ENCODE results near the gene CRACR2A.

Gene CRACR2A

GRCh38 chr12:3677609-3678008 lies 75.3 kb downstream of the CRACR2A start:
- TF ChIP-seq MAX (IDR thresholded peaks at IDR 0.05; ENCODE audit: low read depth, low read length) (no peak), MYC (IDR thresholded peaks at IDR 0.05; ENCODE audit: low read depth, low read length) (no peak), CTCF (IDR thresholded peaks at IDR 0.05; ENCODE audit: low read depth, low read length) (no peak), POLR2A (IDR thresholded peaks at IDR 0.05; ENCODE audit: extremely low read depth, insufficient read length) (no peak)
- H3K4me3 ChIP-seq (ENCODE audit: low read depth, low read length), result no peak overlapping the region
- no peak for DNase-seq (ENCODE audit: low read depth)

GRCh38 chr12:3673981-3674708 lies 78.8 kb downstream of the CRACR2A start:
- no peak overlapping the region for H3K4me3 ChIP-seq (ENCODE audit: low read depth, low read length)
- TF ChIP-seq MYC (IDR thresholded peaks at IDR 0.05; ENCODE audit: low read depth, low read length) (no peak), CTCF (IDR thresholded peaks at IDR 0.05; ENCODE audit: low read depth, low read length) (no peak), POLR2A (IDR thresholded peaks at IDR 0.05; ENCODE audit: extremely low read depth, insufficient read length) (no peak), MAX (IDR thresholded peaks at IDR 0.05; ENCODE audit: low read depth, low read length) (no peak)
- no peak for DNase-seq (ENCODE audit: low read depth)

GRCh38 chr12:3672113-3672509 lies 80.8 kb downstream of the CRACR2A start:
- TF ChIP-seq MAX (IDR thresholded peaks at IDR 0.05; ENCODE audit: low read depth, low read length) (no peak), MYC (IDR thresholded peaks at IDR 0.05; ENCODE audit: low read depth, low read length) (no peak), POLR2A (IDR thresholded peaks at IDR 0.05; ENCODE audit: extremely low read depth, insufficient read length) (no peak), CTCF (IDR thresholded peaks at IDR 0.05; ENCODE audit: low read depth, low read length) (no peak)
- H3K4me3 ChIP-seq (ENCODE audit: low read depth, low read length), result no peak overlapping the region
- no peak for DNase-seq (ENCODE audit: low read depth)

GRCh38 chr12:3671330-3672112 lies 81.4 kb downstream of the CRACR2A start:
- TF ChIP-seq MYC (IDR thresholded peaks at IDR 0.05; ENCODE audit: low read depth, low read length), result no peak
- TF ChIP-seq POLR2A (IDR thresholded peaks at IDR 0.05; ENCODE audit: extremely low read depth, insufficient read length), result no peak
- TF ChIP-seq MAX (IDR thresholded peaks at IDR 0.05; ENCODE audit: low read depth, low read length), result no peak
- no peak for TF ChIP-seq CTCF (IDR thresholded peaks at IDR 0.05; ENCODE audit: low read depth, low read length)
- no peak overlapping the region for H3K4me3 ChIP-seq (ENCODE audit: low read depth, low read length)
- DNase-seq (ENCODE audit: low read depth), result no peak

GRCh38 chr12:3670083-3670620 lies 82.8 kb downstream of the CRACR2A start:
- H3K4me3 ChIP-seq (ENCODE audit: low read depth, low read length), result no peak overlapping the region
- no peak for TF ChIP-seq MAX (IDR thresholded peaks at IDR 0.05; ENCODE audit: low read depth, low read length)
- no peak for TF ChIP-seq MYC (IDR thresholded peaks at IDR 0.05; ENCODE audit: low read depth, low read length)
- no peak for TF ChIP-seq CTCF (IDR thresholded peaks at IDR 0.05; ENCODE audit: low read depth, low read length)
- TF ChIP-seq POLR2A (IDR thresholded peaks at IDR 0.05; ENCODE audit: extremely low read depth, insufficient read length), result no peak
- no peak for DNase-seq (ENCODE audit: low read depth)

Data from NB4 (cell line).